HepG2 (cell line): ENCODE measurements around the gene IRAK4. TPM values are rescaled to one million over a fixed set of nuclear protein-coding genes. Genes with fewer than 3 reads are reported as not detected.

ENCODE experiments used
- HMGXB3 ChIP-seq: sonication (generic); formaldehyde crosslinking; IDR thresholded peaks from 2 replicates; pipeline ENCODE4 v1.4.0; 2020; ENCODE audit warnings: missing genetic modification reagents, borderline replicate concordance
- NCOA1 ChIP-seq: sonication (generic); formaldehyde crosslinking; IDR thresholded peaks from 2 replicates; pipeline ENCODE4 v1.9.0; 2021; ENCODE audit warnings: missing genetic modification reagents
- NFRKB ChIP-seq: fragments of 450-650 bp; IDR thresholded peaks from 2 replicates; pipeline ENCODE4 v1.6.1; 2017
- SNAPC4 ChIP-seq: sonication (generic); formaldehyde crosslinking; IDR thresholded peaks from 2 replicates; pipeline ENCODE4 v1.4.0; 2020; ENCODE audit warnings: mild to moderate bottlenecking, missing genetic modification reagents
- TERF1 ChIP-seq: sonication (generic); formaldehyde crosslinking; IDR thresholded peaks from 2 replicates; pipeline ENCODE4 v1.8.0; 2022; ENCODE audit warnings: mild to moderate bottlenecking, missing genetic modification reagents, moderate library complexity
- TFDP2 ChIP-seq: sonication (generic); formaldehyde crosslinking; IDR thresholded peaks from 2 replicates; pipeline ENCODE4 v1.4.0; 2020; ENCODE audit warnings: missing genetic modification reagents
- U2AF2 ChIP-seq: fragments of 200-400 bp; formaldehyde crosslinking; IDR thresholded peaks from 2 replicates; pipeline ENCODE4 v1.6.1; 2017; ENCODE audit warnings: low read depth, mild to moderate bottlenecking, low read length
- ZNF276 ChIP-seq: sonication (generic); formaldehyde crosslinking; IDR thresholded peaks from 2 replicates; pipeline ENCODE4 v1.4.0; 2020; ENCODE audit warnings: mild to moderate bottlenecking, low read depth, missing genetic modification reagents
- ZNF326 ChIP-seq: sonication (generic); formaldehyde crosslinking; IDR thresholded peaks from 2 replicates; pipeline ENCODE4 v1.4.0; 2020; ENCODE audit warnings: missing genetic modification reagents, borderline replicate concordance
- ZNF367 ChIP-seq: sonication (generic); formaldehyde crosslinking; IDR thresholded peaks from 2 replicates; pipeline ENCODE4 v1.4.0; 2020; ENCODE audit warnings: missing genetic modification reagents, borderline replicate concordance
- ZNF589 ChIP-seq: sonication (generic); formaldehyde crosslinking; conservative IDR thresholded peaks from 2 replicates; pipeline ENCODE4 v1.8.0; 2022; ENCODE audit warnings: mild to moderate bottlenecking, moderate library complexity, missing genetic modification reagents
- ZNF639 ChIP-seq: conservative IDR thresholded peaks from 2 replicates; pipeline ENCODE4 v1.6.1; 2018; ENCODE audit warnings: missing genetic modification reagents
- polyA plus RNA-seq, 8 experiments: library from polyadenylated mRNA; depleted of rRNA in 3 of 8; stranded (reverse) in 7 of 8; unstranded in 1 of 8; fragments of >200 nt; fragmentation: Illumina TruSeq in 4 of 8; extraction: Trizol in 4 of 8; gene quantifications; 2 replicates each; pipeline versions ENCODE4 v1.2.1 to v1.2.3, GENCODE V29; 2011 to 2016; ENCODE audit warnings: low read depth in 4 of 8, missing spikeins in 1 of 8, mixed read lengths in 1 of 8; ENCODE audit not compliant: insufficient read depth in 1 of 8
- total RNA-seq, 5 experiments: library from RNA; depleted of rRNA; stranded (reverse); fragments of >200 nt; fragmentation: Illumina TruSeq; extraction: Trizol; gene quantifications; 2 replicates each; pipeline ENCODE4 v1.2.3, GENCODE V29; 2016; ENCODE audit warnings: low read depth in 1 of 5

The IRAK4 gene
- total and polyA plus RNA-seq, 2 of the 13 experiments (the other 11 are each of a cell fraction or from before 2014, with no cell fraction given), result 6.6 to 7.1 TPM

GRCh38 chr12:43758728-43759563 is at the start of gene IRAK4, which contains the start of gene PUS7L (continued):
- TF ChIP-seq TERF1 (CRISPR knock-in tag) (no peak), ZNF276 (CRISPR knock-in tag) (no peak), ZNF589 (CRISPR knock-in tag) (no peak), TFDP2 (CRISPR knock-in tag) (peak; percentile 67), ZNF326 (no peak), ZNF367 (no peak), HMGXB3 (no peak), SNAPC4 (CRISPR knock-in tag) (no peak), U2AF2 (no peak), NCOA1 (CRISPR knock-in tag) (no peak), NFRKB (no peak), ZNF639 (CRISPR knock-in tag) (no peak)
